Keratinocyte (primary cell): ENCODE results near the gene COL11A1. TPM values are rescaled to one million over a fixed set of nuclear protein-coding genes. Genes with fewer than 3 reads are reported as not detected.
"Not testable (repeated sequence)": the region's sequence is repeated elsewhere in the genome, so short reads cannot be mapped to it uniquely, and the experiment has no call there.

Experiments
- DNase-seq: peaks from one replicate; pipeline ENCODE4 v3.0.0-alpha.2; 2011; ENCODE audit warnings: low read depth, missing footprints, low spot score
- FAIRE-seq: peaks from 2 replicates; lab custom pipeline; 2011; peaks lifted over from hg19 to GRCh38; lab: Jason Lieb, UNC
- H2AFZ ChIP-seq: 2 replicates; pipeline ENCODE4 v1.6.0; 2012; ENCODE audit warnings: low read length, control low read depth, inconsistent platforms; ENCODE audit not compliant: control insufficient read depth
- H3K27ac ChIP-seq: 2 replicates; pipeline ENCODE4 v1.5.1; 2011; ENCODE audit warnings: low read length; ENCODE audit not compliant: control insufficient read depth, insufficient read depth
- H3K27me3 ChIP-seq: 3 replicates; pipeline ENCODE4 v1.6.0; 2011; ENCODE audit warnings: low read length; ENCODE audit not compliant: control insufficient read depth, insufficient read depth; ENCODE audit errors: extremely low read depth
- H3K36me3 ChIP-seq, 2 experiments: 2 replicates in 1 of 2; 3 replicates in 1 of 2; pipeline ENCODE4 v1.5.1; 2011; ENCODE audit warnings: low read length in 2 of 2, mild to moderate bottlenecking in 1 of 2; ENCODE audit not compliant: control insufficient read depth in 2 of 2, insufficient read depth in 2 of 2; ENCODE audit errors: extremely low read depth in 1 of 2
- H3K4me1 ChIP-seq: 3 replicates; pipeline ENCODE4 v1.5.1; 2011; ENCODE audit warnings: low read length; ENCODE audit not compliant: control insufficient read depth, insufficient read depth; ENCODE audit errors: extremely low read depth
- H3K4me2 ChIP-seq: 3 replicates; pipeline ENCODE4 v1.6.0; 2011; ENCODE audit warnings: low read depth, low read length; ENCODE audit not compliant: control insufficient read depth, insufficient read depth; ENCODE audit errors: extremely low read depth
- H3K4me3 ChIP-seq, 3 experiments: fragments of 200-600 bp in 1 of 3; sonication (generic) in 1 of 3; 2 replicates in 2 of 3; 3 replicates in 1 of 3; pipeline ENCODE4 v1.5.1; 2011 to 2016; ENCODE audit warnings: low read length in 3 of 3, mild to moderate bottlenecking in 3 of 3, control low read depth in 2 of 3, inconsistent platforms in 1 of 3, low read depth in 1 of 3, mixed read lengths in 1 of 3, mixed run types in 1 of 3, moderate library complexity in 1 of 3; ENCODE audit not compliant: control insufficient read depth in 2 of 3, insufficient read depth in 2 of 3; ENCODE audit errors: extremely low read depth in 1 of 3
- H3K79me2 ChIP-seq: 2 replicates; pipeline ENCODE4 v1.6.0; 2012; ENCODE audit warnings: low read length; ENCODE audit not compliant: control insufficient read depth, insufficient read depth
- H3K9ac ChIP-seq: 3 replicates; pipeline ENCODE4 v1.6.0; 2011; ENCODE audit warnings: low read length; ENCODE audit not compliant: control insufficient read depth, insufficient read depth; ENCODE audit errors: extremely low read depth
- H3K9me1 ChIP-seq: 3 replicates; pipeline ENCODE4 v1.6.0; 2011; ENCODE audit warnings: low read length; ENCODE audit not compliant: control insufficient read depth, insufficient read depth; ENCODE audit errors: extremely low read depth
- H3K9me3 ChIP-seq: 2 replicates; pipeline ENCODE4 v1.5.1; 2012; ENCODE audit warnings: low read depth, low read length; ENCODE audit not compliant: control insufficient read depth
- H4K20me1 ChIP-seq: 3 replicates; pipeline ENCODE4 v1.6.0; 2011; ENCODE audit warnings: low read length; ENCODE audit not compliant: control insufficient read depth, insufficient read depth; ENCODE audit errors: extremely low read depth
- CTCF ChIP-seq, 3 experiments: IDR thresholded peaks in 1 of 3; conservative IDR thresholded peaks in 1 of 3; optimal IDR thresholded peaks in 1 of 3; 2 replicates in 2 of 3; 3 replicates in 1 of 3; pipeline versions ENCODE3 to v1.5.1; 2011; ENCODE audit warnings: low read length in 3 of 3, mild to moderate bottlenecking in 3 of 3, moderate library complexity in 2 of 3, control low read depth in 1 of 3, inconsistent platforms in 1 of 3; ENCODE audit not compliant: insufficient read depth in 2 of 3; ENCODE audit errors: extremely low read depth in 1 of 3
- EZH2 ChIP-seq: IDR thresholded peaks from one replicate; pipeline ENCODE4 v1.6.1; 2012; ENCODE audit warnings: inconsistent platforms, mild to moderate bottlenecking, low read length, moderate library complexity
- dilution Hi-C: fragments of 300-500 bp; cut with MboI; formaldehyde crosslinking; loops from one replicate; pipeline ENCODE4 v1.7.0; 2020; ENCODE audit warnings: low sequenced_read_pairs; ENCODE audit not compliant: extremely low pct_ligation_motif_present
- polyA plus RNA-seq, 5 experiments: library from polyadenylated mRNA; depleted of rRNA in 3 of 5; stranded (reverse) in 3 of 5; stranded (forward) in 1 of 5; unstranded in 1 of 5; fragments of >200 nt; gene quantifications; 1 replicate in 1 of 5; 2 replicates in 3 of 5; 3 replicates in 1 of 5; pipeline versions ENCODE4 v1.2.1 to v1.2.3, GENCODE V29; 2011 to 2012; ENCODE audit warnings: missing spikeins in 2 of 5, low read depth in 1 of 5, low replicate concordance in 1 of 5

The COL11A1 gene
- polyA plus RNA-seq, 1 donor (not counting 4 experiments of a cell fraction or from before 2014, with no cell fraction given), result 0.37 TPM

- Histone ChIP-seq H4K20me1 (no peaks in the 10 kb centered on the region), H3K79me2 (no peaks in the 10 kb centered on the region), H2AFZ (no peak overlapping the region), H3K4me2 (no peak overlapping the region), H3K27me3 (no peaks in the 10 kb centered on the region), H3K36me3 (no peaks in the 10 kb centered on the region), H3K4me3 (no peak overlapping the region), H3K9me1 (no peaks in the 10 kb centered on the region), H3K27ac (no peak overlapping the region), H3K9me3 (no peaks in the 10 kb centered on the region), H3K9ac (no peak overlapping the region), H3K4me1 (no peaks in the 10 kb centered on the region)
- TF ChIP-seq EZH2 (no peak), CTCF (optimal IDR thresholded peaks at IDR 0.05 in 1 of 3, IDR thresholded peaks at IDR 0.05 in 1 of 3, conservative IDR thresholded peaks at IDR 0.05 in 1 of 3; ENCODE audit: extremely low read depth in 1 of 3, insufficient read depth in 2 of 3, low read length in 3 of 3) (no peak)
- no peak for DNase-seq
- dilution Hi-C loops, result no loop called here
- no peak for FAIRE-seq
Observed at GRCh38 chr1:102834688-102835320, 273.5 kb downstream of the COL11A1 start.

- FAIRE-seq (no peak), DNase-seq (no peak)
- H3K4me1 ChIP-seq, result no peaks in the 10 kb centered on the region
- H3K9me1 ChIP-seq, result no peaks in the 10 kb centered on the region
- H3K27me3 ChIP-seq, result no peaks in the 10 kb centered on the region
- no peak overlapping the region for H3K4me2 ChIP-seq
- H3K4me3 ChIP-seq, result no peak overlapping the region
- no peaks in the 10 kb centered on the region for H4K20me1 ChIP-seq
- H2AFZ ChIP-seq, result no peak overlapping the region
- no peak overlapping the region for H3K9ac ChIP-seq
- H3K9me3 ChIP-seq, result no peaks in the 10 kb centered on the region
- H3K27ac ChIP-seq, result no peak overlapping the region
- dilution Hi-C loops, result no loop called here
- H3K36me3 ChIP-seq, result no peaks in the 10 kb centered on the region
- TF ChIP-seq EZH2 (no peak), CTCF (optimal IDR thresholded peaks at IDR 0.05 in 1 of 3, IDR thresholded peaks at IDR 0.05 in 1 of 3, conservative IDR thresholded peaks at IDR 0.05 in 1 of 3; ENCODE audit: extremely low read depth in 1 of 3, insufficient read depth in 2 of 3, low read length in 3 of 3) (no peak)
- no peaks in the 10 kb centered on the region for H3K79me2 ChIP-seq
Observed at GRCh38 chr1:102833151-102833550, 275.2 kb downstream of the COL11A1 start.

GRCh38 chr1:102826706-102827105, 281.6 kb downstream of the COL11A1 start:
- H3K4me2 ChIP-seq, FAIRE-seq, H3K27ac ChIP-seq, H3K27me3 ChIP-seq, H4K20me1 ChIP-seq, H3K9me1 ChIP-seq, H3K79me2 ChIP-seq, H3K9me3 ChIP-seq, dilution Hi-C loops, DNase-seq, H3K36me3 ChIP-seq, H3K9ac ChIP-seq, H2AFZ ChIP-seq, H3K4me1 ChIP-seq, H3K4me3 ChIP-seq: not testable (repeated sequence)
